Pons (tissue), 1 donor: Measurements from ENCODE around the gene PXYLP1.
"Not testable (repeated sequence)": the region's sequence is repeated elsewhere in the genome, so short reads cannot be mapped to it uniquely, and the experiment has no call there.

ENCODE experiments used
- DNase-seq: peaks from one replicate; pipeline ENCODE4 v3.0.0-alpha.2; 2016; ENCODE audit warnings: low spot score

The PXYLP1 gene

DNA sequence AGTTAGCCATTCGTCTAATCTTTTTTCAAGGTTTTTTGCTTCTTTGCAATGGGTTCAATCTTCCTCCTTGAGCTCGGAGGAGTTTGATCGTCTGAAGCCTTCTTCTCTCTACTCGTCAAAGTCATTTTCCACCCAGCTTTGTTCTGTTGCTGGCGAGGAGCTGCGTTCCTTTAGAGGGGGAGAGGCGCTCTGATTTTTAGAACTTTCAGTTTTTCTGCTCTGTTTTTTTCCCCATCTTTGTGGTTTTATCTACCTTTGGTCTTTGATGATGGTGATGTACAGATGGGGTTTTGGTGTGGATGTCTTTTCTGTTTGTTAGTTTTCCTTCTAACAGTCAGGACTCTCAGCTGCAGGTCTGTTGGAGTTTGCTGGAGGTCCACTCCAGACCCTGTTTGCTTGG lies 68.8 kb downstream of the PXYLP1 start:
- not testable (repeated sequence) for DNase-seq

DNA sequence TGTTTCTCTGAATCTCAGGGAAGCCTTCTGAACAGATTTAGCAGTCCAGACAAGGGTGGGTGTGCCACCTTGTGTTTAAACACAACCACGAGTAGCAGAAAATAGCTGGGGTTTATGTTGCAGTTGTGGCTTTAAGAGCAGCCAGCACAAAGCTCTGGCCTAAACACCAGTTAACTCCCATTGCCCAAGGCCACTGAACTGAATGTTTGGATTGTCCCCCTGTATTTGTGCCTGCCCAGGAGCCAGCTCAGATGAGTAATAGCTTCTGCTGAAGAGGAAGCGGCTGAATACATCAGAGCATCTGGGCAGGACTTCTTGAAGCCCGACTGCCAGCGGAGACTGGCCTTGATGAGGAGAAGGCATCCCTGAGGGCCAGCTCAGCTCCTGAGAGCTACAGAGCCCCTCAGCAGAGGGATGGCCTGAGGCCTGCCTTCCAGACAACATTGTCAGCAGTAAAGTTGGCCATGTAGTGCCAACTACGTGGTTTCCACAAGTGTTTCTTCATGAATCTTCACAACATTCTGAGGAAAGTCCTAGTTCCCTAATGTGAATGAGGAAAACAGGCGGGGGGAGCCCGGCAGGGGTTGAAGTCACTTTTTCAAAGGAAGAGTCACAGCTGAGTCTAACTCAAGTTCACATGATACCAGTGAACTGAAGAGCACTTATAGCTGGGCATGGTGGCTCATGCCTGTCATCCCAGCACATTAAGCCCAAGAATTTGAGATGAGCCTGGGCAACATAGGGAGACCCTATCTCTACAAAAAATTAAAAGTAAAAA lies 70.9 kb downstream of the PXYLP1 start:
- DNase-seq: no peak

DNA sequence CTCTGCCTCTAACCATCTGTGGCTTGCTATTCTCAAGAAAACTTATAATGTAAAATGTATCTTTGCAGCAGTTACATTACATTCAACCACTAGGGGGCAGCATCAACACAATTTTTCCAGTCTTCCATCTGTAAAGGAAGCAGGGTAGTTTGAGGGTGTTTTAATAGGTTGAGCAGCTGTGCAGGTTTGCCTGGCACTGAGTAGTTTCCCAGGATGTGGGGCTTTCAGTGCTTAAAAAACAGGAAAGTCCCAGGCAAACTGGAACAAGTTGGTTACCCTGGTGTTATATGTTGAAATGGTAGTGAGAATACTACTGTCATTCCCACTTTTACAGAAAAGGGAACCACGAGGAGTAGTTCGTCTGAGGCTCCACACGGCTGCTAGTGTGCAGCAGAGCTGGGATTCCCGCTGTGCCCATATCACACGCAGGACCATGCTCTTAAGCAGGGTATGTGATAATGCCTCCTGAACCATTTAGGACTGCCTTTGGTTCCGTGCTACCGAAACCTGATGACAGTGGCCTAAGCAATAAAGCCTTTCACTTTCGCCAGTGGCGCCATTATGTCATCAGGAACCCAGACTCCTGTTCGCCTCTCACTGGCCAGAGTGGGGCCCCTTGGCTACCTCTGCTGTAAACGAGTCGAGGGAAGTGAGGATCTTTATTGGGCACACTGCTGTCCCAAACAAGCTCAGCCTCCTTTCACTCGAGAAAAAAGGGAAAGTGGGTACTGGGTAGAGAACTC lies 72.0 kb downstream of the PXYLP1 start:
- peak; percentile 83 for DNase-seq

DNA sequence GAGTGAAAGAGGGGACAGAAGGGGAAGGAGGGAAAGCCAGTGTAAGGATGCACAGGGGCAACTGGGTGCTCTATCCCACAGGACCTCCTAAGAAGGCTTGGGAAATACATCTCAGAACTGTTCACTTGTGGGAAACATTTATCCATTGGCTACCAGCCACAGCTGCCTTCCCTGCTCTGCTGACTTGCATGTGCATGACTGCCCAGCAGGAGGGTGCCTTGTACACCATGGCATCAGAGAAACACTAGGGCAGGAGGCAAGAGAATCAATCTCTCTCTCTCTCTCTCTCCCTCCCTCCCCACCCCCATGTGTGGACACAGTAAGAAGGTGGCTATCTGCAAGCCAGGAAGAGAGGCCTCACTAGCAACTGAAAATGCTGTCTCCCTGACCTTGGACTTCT lies 73.8 kb downstream of the PXYLP1 start:
- peak; percentile 49 for DNase-seq

DNA sequence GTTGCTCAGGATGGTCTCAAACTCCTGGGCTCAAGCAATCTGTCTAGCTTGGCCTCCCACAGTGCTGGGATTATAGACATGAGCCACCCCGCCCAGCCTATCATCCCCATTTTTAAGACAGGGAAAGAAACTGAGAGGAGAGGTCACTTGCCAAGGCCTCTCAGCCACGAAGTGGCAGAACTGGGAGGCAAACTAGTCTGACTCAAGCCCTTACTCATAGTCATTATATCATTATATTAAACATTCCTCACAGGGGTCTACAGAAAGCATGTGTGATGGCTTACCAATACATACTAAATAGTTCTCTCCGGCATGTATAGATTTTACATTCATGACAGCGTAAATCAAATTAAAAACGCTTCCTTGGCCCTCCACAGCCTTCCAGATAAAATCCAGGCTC lies 74.7 kb downstream of the PXYLP1 start:
- no peak for DNase-seq

DNA sequence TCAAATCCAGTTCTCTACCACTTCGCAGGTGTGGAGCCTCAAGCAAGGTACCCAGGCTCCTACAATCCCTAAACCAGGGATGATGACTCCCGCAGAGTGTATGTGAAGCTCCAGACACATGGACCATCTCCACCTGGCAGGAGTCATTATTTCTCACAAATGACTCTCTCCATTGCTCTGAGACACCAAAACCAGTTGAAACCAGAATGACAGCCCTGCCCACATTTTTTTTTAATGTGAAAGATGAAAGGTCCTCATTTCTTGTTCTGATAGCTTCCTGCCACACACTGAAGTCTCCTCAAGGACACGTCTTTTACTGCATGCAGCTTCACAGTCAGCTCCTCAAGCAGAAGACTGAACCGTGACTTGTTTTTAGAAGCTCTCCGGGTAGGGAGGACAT lies 75.3 kb downstream of the PXYLP1 start:
- DNase-seq: no peak

DNA sequence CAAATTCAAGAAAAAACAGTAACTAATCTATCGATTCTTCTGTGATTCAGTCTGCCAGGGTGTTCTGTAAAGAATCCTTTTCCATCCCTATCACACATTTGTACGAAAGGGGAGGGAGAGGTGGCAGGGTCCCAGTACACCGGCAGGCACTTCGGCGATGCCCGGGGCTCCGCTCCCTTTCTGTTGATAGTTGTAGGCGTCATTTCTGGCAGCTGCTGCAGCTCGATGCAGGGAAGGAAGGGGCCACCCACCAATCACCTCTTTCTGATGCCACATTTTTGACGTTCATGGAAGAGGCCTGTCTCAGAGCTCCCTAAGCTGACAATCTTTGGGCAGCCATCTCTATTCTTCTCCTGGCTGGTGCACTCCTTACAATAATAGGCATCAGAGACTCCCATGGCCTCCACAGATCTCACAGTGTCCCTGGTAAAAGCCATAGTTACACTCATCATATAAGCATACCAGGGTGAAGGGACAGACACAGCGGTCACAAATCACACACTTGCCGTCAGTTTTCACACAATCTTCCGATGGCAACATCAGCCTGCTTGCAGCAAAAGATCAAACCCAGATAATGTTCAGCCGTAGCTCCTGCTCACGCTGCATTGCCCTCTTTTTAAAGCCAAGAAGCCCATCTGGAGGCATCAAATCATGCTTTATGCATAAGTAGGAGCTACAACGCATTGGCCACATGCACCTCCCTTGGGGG lies 75.9 kb downstream of the PXYLP1 start:
- DNase-seq: no peak

DNA sequence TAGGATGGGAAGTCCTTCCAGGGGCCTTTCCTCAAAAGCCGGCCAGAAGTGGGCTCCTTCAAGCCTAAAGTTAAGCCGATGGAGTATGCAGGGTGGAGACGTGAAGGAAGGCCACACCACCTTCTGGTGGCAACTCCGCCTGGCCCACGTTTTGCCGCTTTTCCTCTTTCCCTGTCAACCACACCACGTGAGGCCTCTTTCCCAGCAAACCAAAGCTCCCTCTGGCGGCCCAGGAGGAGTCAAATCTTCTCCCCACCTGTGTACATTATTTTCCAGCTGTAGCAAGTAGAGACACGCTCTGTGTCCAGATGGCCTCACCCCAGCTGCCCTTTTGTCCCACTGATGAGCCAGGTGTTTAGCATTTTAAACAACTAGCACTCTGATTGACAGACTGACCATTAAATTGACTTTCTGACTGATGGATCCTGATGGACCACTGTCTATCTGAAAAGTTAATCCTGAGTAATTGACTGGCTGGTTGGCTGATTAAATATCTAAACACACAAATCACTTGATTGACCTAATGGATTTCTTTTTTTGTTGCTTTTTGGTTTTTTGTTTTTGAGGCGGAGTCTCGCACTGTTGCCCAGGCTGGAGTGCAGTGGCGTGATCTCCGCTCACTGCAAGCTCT lies 77.1 kb downstream of the PXYLP1 start:
- no peak for DNase-seq

DNA sequence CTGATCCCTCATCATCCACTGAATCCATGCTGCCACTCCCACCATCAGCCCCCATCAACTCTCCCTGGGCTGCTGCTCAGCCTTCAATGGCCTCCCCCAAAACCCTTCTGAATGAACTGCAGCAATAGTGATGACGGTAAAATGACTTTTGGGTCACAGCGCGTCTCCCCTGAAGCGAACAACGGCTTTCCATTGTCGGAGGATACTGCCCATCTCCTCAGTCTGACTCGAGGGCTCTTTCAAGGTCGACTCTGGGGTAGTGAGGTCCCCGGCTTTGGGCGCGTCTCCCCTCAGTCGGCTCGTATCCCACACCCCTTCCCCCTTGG lies 79.5 kb downstream of the PXYLP1 start:
- no peak for DNase-seq

DNA sequence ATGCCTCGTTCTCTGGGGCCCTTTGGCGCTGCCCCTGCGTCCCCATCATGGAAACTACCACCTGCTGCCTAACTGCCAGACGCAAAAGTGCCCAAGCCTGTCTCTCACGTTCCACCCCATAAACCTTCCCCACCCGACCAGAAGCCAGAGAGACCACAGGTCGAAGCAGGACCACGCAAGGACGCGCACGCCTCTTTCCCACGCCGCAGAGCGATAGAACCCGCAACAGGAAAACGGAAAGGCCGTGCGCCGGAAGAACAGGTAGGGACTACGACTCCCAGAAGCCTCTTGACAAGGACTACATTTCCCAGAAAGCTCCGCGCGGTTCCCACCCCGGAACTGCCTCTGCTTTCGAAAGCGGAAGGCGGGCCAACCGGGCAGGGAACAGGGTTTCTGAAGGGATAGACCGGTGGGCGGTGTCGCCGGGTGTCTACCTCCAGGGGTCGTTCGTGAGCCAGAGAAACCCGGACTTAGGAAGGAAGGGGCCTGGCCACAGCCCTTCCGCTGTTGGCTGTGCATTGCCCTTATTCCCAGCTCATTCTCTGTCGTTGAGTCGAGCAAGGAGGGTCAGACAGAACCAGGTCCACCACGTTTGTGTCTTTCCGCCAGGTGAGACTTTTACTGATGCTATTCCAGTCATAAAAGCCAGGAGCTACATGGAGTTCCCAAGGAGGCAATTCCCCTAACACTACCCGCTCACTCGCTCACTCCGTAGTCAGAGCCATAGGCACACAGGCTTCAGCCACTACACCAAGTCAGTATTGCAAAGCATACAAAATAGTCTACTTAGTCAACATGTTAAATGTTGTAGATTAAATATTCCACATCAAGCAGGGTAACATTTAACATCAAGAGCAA lies 80.1 kb downstream of the PXYLP1 start:
- peak; percentile 97 for DNase-seq

DNA sequence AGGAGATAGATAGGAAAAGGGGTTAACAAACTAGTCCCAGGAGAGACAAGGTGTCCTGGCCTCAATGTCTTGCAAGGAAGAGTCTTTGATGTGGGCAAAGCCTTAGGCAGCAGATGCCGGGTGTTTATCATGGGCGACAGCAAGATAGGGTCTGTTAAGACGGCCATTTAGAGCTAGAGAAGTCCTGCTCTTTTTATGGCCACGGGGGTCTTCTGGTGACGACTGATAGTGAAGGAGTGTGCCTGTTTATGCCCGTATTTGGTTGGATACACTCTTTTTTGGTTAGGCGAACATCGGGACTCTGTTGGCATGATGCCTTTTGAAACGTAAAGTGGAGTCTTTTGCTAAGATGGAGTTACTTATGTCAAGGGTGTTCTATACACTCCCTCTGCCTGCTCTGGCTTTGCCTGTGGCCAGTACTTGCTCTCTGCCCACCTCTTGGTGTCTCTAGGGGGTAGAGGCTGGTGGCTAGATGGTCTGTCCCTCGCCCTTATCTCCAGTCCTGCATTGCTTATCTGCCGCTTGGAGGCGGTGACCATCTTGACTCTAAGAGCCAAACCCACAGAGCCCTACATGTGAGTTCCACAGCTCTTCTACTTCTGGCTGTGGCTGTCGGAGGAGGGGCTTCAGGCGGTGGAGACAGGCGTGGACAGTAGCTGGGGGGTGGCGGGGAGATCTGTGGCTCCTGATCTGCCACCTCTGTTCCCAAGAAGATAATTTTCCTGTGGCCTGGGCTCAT lies 80.9 kb downstream of the PXYLP1 start:
- no peak for DNase-seq

DNA sequence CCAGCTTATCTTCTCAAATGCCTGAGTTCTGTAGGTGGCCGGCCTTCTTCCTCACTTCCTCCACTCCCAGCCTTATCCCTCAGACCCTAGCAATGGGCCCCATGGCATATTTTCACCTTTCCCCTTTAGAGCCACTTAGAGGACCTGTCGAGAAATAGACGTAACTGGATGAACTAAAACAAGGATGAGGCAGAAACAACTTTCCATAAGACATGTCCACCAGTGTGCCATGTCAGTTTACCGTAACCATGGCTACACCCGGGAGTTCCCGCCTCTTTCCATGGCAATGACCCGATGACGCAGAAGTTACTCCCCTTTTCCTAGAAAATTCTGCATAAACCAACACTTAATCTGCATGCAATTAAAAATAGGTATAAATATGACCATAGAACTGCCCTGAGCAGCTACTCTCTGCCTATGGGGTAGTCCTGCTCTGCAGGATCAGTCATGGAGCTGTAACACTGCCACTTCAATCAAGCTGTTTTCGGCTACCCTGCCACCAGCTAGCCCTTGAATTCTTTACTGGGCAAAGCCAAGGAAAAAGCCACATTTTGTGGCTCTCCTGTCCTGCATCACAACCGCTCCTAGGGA lies 81.6 kb downstream of the PXYLP1 start:
- DNase-seq: no peak

DNA sequence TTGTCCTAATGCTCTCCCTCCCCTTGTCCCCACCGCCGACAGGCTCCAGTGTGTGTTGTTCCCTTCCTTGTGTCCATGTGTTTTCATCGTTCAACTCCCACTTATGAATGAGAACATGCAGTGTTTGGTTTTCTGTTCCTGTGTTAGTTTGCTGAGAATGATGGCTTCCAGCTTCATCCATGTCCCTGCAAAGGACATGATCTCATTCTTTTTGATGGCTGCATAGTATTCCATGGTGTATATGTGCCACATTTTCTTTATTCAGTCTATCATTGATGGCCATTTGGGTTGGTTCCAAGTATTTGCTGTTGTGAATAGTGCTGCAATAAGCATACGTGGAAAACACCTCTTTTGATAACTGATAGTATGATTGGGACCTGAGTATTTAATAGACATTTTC lies 82.8 kb downstream of the PXYLP1 start:
- DNase-seq: not testable (repeated sequence)

DNA sequence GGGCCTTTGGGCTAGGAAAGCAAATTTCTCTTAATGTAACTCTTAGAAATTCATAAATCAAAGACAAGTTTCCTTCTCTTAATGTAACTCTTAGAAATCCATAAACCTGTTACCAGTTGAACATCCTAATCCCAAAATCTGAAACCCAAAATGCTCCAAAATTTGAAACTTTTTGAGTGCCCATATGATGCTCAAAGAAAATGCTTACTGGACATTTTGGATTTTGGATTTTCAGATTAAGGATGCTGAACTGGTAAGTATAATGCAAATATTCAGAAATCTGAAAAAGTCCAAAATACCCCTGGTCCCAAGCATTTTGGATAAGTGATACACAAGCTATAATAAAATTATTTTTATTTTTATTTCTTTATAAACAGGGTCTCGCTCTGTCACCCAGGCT lies 85.2 kb downstream of the PXYLP1 start:
- no peak for DNase-seq

DNA sequence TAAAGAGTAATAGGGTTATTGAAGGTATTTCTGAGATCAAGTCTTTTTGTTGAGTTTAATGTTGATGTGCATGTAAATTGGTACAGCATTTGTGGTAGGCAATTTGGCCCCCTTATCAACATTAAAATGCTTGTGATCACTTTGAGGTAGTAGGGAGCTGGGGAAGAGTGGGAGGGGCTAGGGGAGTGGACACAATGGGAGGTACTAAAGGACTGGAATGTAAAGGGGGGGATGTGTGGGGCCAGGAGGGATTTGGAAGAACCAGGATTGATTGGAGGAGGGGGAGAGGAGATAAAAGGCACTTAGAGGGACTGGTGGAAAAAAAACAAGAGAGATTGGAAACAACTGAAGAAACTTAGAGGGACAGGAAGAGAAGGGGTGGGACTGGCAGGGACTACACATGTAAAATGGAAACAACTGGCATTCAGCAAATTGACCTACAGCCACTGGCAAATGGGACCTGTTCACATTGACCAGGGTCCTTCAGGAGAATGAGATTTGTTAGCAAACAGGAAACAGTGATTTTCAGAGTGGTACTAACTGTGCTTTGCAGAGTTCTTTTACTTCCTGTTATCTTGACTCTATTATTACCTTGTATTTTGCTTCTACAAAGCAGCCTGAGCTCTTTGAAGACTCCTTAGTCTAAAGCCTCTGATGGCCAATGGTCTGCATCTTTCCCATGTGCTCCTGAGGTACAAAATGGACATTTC lies 88.9 kb downstream of the PXYLP1 start:
- DNase-seq: no peak

DNA sequence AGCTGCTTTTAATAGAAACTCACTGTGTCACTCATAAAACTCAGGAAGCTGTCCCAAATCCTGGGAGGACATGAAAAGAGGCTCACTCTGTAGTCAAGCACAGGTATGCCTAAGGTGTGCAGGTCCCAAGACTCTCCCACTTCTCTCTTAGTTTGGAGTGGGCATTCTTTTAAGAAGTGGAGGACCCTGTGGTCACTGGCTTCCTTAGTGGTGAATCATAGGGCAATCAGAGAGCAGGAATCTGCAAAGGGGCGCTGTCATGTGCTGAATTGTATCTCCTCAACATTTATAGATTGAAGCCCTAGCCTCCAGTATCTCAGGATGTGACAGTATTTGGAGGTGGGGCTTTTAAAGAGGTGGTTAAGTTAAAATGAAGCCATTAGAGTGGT lies 89.5 kb downstream of the PXYLP1 start:
- no peak for DNase-seq

DNA sequence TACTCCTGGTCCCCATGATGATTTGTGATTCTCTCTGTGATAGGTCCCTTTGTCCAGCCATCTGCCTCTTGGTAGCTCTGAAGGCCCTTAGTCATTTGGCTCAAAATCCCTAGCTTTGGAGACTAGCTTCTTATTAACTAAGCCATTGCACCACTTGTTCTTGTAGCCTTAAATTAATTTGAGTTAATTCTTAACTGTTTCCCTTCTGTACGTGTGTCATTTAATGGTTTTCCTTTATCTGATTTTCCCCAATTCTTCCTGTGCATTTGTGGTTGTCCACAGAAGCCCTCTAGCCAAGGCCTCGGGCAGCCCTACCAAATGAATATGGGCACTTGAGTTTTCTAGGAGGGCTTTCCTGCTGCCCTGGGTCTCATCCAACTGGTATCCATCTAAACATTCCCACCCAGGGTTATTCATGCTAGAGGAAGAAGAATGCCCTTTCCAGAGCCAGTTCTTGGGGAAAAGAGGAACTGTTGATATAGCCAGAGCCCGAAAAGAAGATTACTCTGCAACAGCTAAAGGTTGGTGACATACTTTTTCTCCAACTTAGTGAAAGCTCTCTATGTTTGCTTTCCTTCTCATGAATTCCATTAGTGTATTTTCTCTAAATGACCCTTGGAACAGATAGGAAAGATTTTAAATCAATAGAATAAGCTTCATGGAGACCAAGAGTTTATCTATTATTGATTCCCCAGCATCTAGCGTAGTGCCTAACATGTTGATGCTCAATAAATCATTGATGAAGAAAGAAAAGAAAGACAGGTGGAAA lies 92.5 kb downstream of the PXYLP1 start:
- no peak for DNase-seq

DNA sequence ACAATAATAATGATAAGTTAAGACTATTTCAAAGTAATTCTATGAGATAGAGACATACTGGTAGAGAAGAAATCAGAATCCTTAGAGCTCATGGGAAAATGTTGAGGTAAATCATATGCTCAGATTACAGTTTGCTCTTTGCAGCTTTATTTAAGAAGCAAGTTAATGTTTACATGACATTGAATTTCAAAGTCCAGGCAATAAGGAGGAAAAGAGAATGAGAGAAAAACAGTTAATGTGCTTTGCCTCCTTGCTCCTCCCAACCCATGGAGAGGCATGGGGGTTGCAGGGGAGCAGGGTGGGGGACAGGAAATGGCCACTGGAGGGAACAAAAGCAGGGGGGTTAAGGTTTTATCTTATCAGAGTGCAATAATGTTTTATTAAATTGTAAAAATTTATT lies 94.5 kb downstream of the PXYLP1 start:
- no peak for DNase-seq

DNA sequence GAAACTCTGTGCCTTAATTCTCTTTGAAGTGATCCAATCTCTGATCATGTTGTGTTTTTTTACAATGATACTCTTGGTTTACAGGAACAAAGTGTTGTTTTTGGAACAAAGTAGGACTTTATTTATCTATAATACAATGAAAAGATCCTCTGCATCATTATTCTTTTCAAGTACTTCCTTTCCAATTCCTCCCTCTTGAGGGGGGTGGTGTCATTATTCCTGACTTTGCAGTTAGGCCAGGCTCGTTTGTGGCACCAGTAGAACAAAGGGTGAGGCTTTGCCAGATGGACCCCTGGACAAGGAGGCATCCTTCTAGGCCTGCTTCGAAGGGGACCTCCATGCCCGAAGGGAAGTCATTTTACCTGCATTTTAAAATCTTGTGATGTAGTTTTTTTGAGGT lies 95.0 kb downstream of the PXYLP1 start:
- no peak for DNase-seq
